Activated CD4-positive, alpha-beta T cell treated with anti-CD3 and anti-CD28 coated beads, Interleukin-2, amount 10 ng/mL, durations not matched to agents 7 days and 5 days (primary cell): ENCODE measurements around the gene MED10. TPM values are rescaled to one million over a fixed set of nuclear protein-coding genes. Genes with fewer than 3 reads are reported as not detected.

Experiments used
- CTCF ChIA-PET: fragments of 350-600 bp; sonication (Branson Sonifier 250); formaldehyde crosslinking; loops from one replicate; lab custom pipeline; 2021; ENCODE audit warnings: antibody characterized with exemption; lab: Charles Lee
- POLR2A ChIA-PET: fragments of 350-600 bp; sonication (Branson Sonifier 250); formaldehyde crosslinking; loops from one replicate; lab custom pipeline; 2021; ENCODE audit warnings: antibody characterized with exemption; lab: Charles Lee
- DNase-seq: peaks from one replicate; pipeline ENCODE4 v3.0.0-alpha.2; 2020
- H3K27ac Mint-ChIP-seq: one replicate; pipeline ENCODE4 v1.8.0; 2021; ENCODE audit warnings: mild to moderate bottlenecking, moderate library complexity, mixed read lengths
- H3K27me3 Mint-ChIP-seq: one replicate; pipeline ENCODE4 v1.8.0; 2021; ENCODE audit warnings: mixed read lengths
- H3K36me3 Mint-ChIP-seq: one replicate; pipeline ENCODE4 v1.8.0; 2021; ENCODE audit warnings: low read depth, mixed read lengths
- H3K4me1 Mint-ChIP-seq: one replicate; pipeline ENCODE4 v1.8.0; 2021; ENCODE audit warnings: mixed read lengths
- H3K4me3 Mint-ChIP-seq: one replicate; pipeline ENCODE4 v1.8.0; 2021; ENCODE audit warnings: mild to moderate bottlenecking, moderate library complexity, mixed read lengths
- H3K9me3 Mint-ChIP-seq: one replicate; pipeline ENCODE4 v1.8.0; 2021; ENCODE audit warnings: mixed read lengths
- total RNA-seq, 2 experiments: library from RNA; stranded (reverse); gene quantifications; one replicate each; pipeline ENCODE4 v1.2.3, GENCODE V29; 2021

Gene MED10
- total RNA-seq, 2 experiments from 2014 or later = 52.7 to 53.9 TPM

DNA sequence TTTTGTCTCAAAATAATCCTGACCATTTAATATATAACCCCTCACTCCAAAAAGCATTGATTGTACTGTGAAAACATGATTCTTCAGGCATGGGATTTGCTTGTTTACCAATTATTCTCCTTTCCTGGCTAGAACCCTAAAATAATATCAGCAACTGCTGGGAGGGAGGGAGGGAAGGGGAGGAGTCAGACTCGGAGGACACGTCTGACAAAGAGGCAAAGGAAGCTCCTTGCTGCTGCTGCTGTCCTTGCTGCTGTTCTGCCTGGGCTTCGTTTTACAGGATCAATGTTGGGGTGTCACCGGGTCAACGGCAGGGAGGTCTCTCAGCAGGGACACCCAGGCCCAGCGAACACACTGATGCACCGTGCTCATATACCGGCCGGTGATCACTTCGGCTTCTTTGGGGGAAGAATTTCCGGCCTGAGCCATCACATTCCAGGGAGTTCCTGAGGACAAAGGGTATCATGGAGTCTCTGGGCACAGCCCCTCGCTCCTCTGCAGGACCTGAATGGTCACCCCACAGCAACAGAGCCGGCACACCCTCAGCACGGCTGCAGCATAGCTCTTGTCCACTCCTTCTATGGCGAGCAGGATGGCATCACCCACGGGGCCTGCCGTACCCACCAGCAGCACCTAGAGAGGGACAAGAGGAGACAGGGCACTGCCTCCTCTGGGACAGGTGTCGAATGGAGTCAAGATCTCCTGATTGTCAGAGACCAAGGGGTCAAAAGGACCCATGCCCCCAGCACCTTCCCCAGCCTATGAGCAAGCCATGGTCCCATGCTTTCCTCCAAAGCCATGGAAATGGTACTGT, 27.9 kb downstream of the MED10 start:
- Mint-ChIP-seq H3K36me3 (no peaks in the 10 kb centered on the region), H3K27me3 (no peaks in the 10 kb centered on the region), H3K4me1 (peaks cover 4% of the 10 kb centered on the region), H3K9me3 (no peaks in the 10 kb centered on the region), H3K4me3 (no peak overlapping the region), H3K27ac (no peak overlapping the region)
- no peak for DNase-seq
- ChIA-PET POLR2A (no interaction called here), CTCF (no interaction called here)

DNA sequence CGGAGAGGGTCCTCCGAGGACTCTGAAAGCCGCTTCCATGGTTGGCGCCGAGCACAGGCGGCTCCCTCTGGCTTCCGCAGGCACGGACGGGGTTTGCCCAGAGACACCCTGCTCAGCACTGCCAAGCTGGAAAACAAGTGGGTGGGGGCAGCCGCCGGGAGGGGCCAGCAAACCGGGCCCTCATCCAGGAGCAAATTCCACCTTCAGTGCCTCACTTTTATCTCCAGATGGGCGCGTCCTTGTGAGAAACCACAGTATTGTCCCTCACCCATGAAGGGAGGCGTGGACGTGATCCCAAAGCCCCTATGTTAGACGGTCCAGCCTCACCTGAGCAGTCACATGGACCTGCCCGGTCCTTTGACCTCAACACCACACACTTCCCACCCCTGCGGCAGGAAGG, 29.0 kb downstream of the MED10 start:
- POLR2A ChIA-PET = no interaction called here
- H3K27me3 Mint-ChIP-seq = no peaks in the 10 kb centered on the region
- CTCF ChIA-PET = no interaction called here
- DNase-seq = no peak
- no peaks in the 10 kb centered on the region for H3K36me3 Mint-ChIP-seq
- peaks cover 4% of the 10 kb centered on the region for H3K4me1 Mint-ChIP-seq
- H3K9me3 Mint-ChIP-seq = no peaks in the 10 kb centered on the region
- no peak overlapping the region for H3K27ac Mint-ChIP-seq
- no peak overlapping the region for H3K4me3 Mint-ChIP-seq

DNA sequence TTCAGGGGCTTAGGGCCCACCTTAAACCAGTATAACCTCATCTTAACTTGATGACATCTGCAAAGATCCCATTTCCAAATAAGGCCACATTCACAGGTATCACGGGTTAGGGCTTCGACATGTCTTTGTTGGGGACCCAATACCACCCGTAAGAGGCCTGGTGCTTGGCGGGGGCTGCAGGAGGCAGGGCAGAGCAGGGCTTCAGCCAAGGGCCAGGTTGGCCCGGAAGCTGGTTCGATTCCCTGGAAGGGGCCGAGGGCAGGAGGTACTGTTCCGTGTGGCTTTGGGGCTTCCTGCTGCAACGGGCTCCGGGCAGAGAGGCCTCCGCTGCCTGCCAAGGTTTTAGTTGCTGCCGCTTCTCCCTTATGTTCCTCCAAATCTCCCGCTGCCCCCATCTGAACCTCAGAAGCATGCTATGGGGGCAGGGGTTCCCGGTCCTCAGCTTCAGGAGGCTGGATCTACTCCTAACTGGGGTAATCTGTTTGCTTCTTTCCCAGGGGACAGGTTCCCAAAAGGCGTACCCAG, 29.8 kb downstream of the MED10 start:
- no peak overlapping the region for H3K4me3 Mint-ChIP-seq

DNA sequence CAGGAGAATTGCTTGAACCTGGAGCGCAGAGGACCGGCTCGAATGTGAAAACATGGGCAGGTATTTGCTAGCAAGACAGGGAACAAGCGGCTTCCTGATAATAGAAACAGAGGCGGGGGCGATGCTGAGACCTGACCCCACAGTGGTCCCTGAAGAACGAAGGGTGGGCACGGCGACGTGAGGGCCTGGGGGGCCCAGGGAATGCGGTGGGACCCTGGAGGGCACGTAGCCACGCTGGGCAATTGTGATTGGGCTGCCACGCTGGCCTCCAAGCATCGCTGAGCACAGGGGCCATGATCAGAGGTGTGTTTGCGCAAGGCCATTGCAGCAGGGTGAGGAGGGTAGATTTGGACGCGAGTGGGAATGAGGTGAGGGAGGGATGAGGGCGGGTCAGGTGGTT, 30.7 kb downstream of the MED10 start:
- no peak overlapping the region for H3K27ac Mint-ChIP-seq
- H3K4me3 Mint-ChIP-seq = no peak overlapping the region
- H3K36me3 Mint-ChIP-seq = no peaks in the 10 kb centered on the region
- no peaks in the 10 kb centered on the region for H3K9me3 Mint-ChIP-seq
- DNase-seq = no peak
- ChIA-PET CTCF (no interaction called here), POLR2A (no interaction called here)
- H3K4me1 Mint-ChIP-seq = peaks cover 4% of the 10 kb centered on the region
- no peaks in the 10 kb centered on the region for H3K27me3 Mint-ChIP-seq

More for the DNA sequence above, 29.8 kb downstream of the MED10 start:
- no peaks in the 10 kb centered on the region for H3K27me3 Mint-ChIP-seq
- H3K9me3 Mint-ChIP-seq = no peaks in the 10 kb centered on the region
- H3K4me1 Mint-ChIP-seq = peaks cover 4% of the 10 kb centered on the region
- POLR2A ChIA-PET = no interaction called here
- CTCF ChIA-PET = interaction anchor here (0.9 kb wide), 1 partner anchor 12 kb away, joined by 3 read pairs; no protein-coding TSS in a partner anchor
- no peak for DNase-seq
- no peak overlapping the region for H3K27ac Mint-ChIP-seq
- no peaks in the 10 kb centered on the region for H3K36me3 Mint-ChIP-seq

DNA sequence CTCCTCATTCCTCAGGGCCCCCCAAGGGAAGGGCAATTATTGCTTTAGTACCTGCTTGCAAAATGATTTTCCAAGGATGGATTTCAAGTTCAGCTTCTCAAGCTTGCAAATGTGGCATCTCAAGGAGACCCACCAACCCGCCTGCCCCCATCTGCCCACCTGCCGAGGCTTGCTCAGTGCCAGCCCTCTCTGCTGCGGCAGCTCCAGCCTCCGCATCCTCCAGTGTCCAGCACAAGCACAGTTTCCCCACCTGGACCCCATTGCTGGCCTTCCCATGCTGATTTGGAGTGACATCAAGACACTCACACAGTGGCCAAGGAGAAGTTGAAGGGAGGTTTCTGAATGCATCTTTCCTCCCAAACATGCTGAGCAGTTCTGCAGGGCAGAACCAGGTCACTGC, 31.2 kb downstream of the MED10 start:
- H3K4me1 Mint-ChIP-seq = peaks cover 2% of the 10 kb centered on the region
- H3K4me3 Mint-ChIP-seq = no peak overlapping the region
- DNase-seq = no peak
- H3K36me3 Mint-ChIP-seq = no peaks in the 10 kb centered on the region
- no peaks in the 10 kb centered on the region for H3K27me3 Mint-ChIP-seq
- ChIA-PET POLR2A (no interaction called here), CTCF (no interaction called here)
- H3K27ac Mint-ChIP-seq = no peak overlapping the region
- H3K9me3 Mint-ChIP-seq = no peaks in the 10 kb centered on the region

DNA sequence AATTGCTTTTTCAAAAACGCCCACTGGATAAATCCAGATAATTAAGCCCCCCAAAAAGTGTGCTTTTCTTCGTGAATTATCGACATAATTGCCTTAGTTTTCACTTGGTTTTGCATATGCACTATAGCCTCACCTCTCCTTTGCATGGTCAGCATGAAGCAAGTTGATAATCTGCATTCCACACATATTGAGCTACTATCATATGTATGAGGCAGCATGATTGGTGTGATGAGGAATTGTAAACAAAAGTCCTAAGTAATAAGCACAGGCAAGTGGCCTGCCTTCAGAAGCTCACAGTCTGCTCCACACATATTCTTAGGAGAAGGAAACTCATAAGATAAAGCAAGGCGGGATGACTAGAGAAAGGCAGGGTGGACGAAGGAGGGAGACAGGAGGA, 33.8 kb downstream of the MED10 start:
- Mint-ChIP-seq H3K4me3 (no peak overlapping the region), H3K4me1 (no peaks in the 10 kb centered on the region), H3K36me3 (no peaks in the 10 kb centered on the region), H3K9me3 (no peaks in the 10 kb centered on the region), H3K27me3 (no peaks in the 10 kb centered on the region), H3K27ac (no peak overlapping the region)
- ChIA-PET CTCF (no interaction called here), POLR2A (no interaction called here)
- DNase-seq = no peak

DNA sequence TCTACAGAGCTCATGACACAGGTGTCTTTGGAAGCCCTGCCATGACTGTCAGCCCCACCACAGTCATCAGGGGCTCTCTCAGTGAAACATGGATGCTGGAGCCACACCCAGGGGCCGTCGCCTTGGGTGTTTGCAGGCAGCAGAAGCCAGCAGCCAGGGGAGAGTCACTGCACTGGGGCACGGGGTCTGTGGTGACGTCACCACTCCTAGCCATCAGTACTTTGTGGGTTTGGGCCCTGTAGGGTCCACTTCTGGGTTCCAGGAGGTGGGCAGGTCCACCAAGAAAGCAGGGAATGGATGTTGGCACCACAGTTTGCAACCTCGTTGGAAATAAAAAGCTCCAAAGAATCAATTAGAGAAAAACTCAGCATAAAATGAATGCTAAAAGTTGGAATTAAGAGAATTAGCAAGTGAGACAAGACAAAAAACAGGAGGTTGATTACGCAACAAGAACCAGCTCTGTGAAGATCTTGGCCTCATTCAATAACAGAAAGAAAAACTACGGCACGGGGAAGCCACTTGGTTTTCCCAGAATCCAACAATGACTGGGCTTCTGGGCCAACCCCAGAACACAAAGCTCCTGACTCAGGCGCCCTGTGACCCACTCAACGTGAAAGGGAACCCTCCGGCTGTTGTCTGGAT, 34.3 kb downstream of the MED10 start:
- DNase-seq = no peak
- no peaks in the 10 kb centered on the region for H3K36me3 Mint-ChIP-seq
- CTCF ChIA-PET = interaction anchor here (1.7 kb wide), 1 partner anchor 11 kb away, joined by 4 read pairs; no protein-coding TSS in a partner anchor
- no peak overlapping the region for H3K27ac Mint-ChIP-seq
- no peak overlapping the region for H3K4me3 Mint-ChIP-seq
- no peaks in the 10 kb centered on the region for H3K4me1 Mint-ChIP-seq
- POLR2A ChIA-PET = no interaction called here
- H3K27me3 Mint-ChIP-seq = no peaks in the 10 kb centered on the region
- no peaks in the 10 kb centered on the region for H3K9me3 Mint-ChIP-seq

DNA sequence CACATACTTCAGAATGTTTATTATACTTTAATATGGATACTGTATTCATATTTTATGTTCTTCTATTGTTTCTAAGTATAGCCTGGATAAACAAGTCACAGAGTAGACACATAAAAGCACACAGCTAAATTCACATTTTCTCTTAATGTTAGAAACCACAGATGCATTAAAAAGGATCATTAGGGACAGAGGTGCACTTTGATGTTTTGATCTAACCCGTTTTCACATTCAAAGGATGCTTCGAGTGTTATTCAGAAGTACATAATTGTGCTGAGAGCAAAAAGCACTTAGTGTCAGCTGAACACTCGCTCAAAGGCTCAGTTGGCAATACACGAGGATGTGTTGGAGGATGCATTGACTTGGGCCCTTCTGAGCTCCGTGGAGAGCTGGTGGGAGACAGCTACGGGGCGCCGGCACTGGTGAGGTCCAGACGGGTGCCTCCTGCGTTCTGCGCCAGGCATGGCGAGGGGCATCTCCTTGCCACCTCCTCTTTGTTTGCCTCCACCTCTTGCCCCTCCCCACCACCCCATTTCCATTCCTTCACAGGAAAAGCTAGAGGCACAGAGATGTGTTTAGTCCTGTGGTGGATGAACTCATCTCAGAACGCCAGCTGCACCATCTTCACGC, 35.5 kb downstream of the MED10 start:
- no peaks in the 10 kb centered on the region for H3K9me3 Mint-ChIP-seq
- DNase-seq = no peak
- no peak overlapping the region for H3K27ac Mint-ChIP-seq
- no peak overlapping the region for H3K4me3 Mint-ChIP-seq
- H3K4me1 Mint-ChIP-seq = no peaks in the 10 kb centered on the region
- H3K36me3 Mint-ChIP-seq = no peaks in the 10 kb centered on the region
- H3K27me3 Mint-ChIP-seq = no peaks in the 10 kb centered on the region
- POLR2A ChIA-PET = no interaction called here
- CTCF ChIA-PET = interaction anchor here (1.7 kb wide), 1 partner anchor 13 kb away, joined by 4 read pairs; no protein-coding TSS in a partner anchor

DNA sequence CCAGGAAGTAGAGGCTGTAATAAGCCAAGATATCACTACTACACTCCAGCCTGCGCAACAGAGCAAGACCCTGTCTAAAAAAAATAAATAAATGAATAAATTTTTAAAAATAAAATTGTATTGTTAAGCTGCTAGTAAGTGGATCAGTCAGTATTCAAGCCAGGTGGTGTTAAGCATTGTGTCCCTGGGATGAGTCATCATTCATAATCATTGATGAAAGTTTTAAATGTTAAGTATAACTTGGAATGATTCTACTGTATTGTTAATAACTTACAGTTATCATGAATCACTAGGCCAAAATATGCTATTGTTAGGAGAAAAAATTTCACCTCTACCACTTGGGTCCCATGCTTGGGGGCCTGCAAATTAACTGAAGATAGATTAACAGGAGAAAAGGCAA, 38.2 kb downstream of the MED10 start:
- H3K27me3 Mint-ChIP-seq = no peaks in the 10 kb centered on the region
- ChIA-PET CTCF (no interaction called here), POLR2A (no interaction called here)
- no peak for DNase-seq
- no peaks in the 10 kb centered on the region for H3K4me1 Mint-ChIP-seq
- H3K9me3 Mint-ChIP-seq = no peaks in the 10 kb centered on the region
- H3K36me3 Mint-ChIP-seq = no peaks in the 10 kb centered on the region
- H3K27ac Mint-ChIP-seq = no peak overlapping the region
- H3K4me3 Mint-ChIP-seq = no peak overlapping the region

DNA sequence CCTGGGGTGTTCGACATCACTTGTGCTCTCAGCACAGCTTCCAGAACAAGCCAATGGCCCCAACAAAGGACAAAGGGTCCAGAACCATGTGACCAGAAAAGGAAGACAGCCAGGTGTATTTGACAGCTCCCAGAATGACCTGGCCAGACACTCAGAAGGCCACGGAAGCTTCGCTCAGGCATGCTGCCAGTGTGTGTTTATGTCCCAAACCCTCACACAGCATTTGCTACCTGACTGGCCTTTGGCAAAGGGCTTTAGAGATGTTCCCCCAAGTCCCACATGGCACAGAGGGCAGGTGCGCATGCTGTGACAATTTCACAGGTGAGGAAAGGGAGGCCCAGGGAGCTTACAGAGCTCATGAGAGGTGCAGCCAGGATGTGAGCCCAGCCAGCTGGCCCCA, 39.5 kb downstream of the MED10 start:
- ChIA-PET POLR2A (no interaction called here), CTCF (interaction anchor here (0.9 kb wide), 1 partner anchor 373 kb away, joined by 3 read pairs; no protein-coding TSS in a partner anchor)
- H3K36me3 Mint-ChIP-seq = no peaks in the 10 kb centered on the region
- DNase-seq = no peak
- H3K27me3 Mint-ChIP-seq = no peaks in the 10 kb centered on the region
- no peak overlapping the region for H3K4me3 Mint-ChIP-seq
- no peak overlapping the region for H3K27ac Mint-ChIP-seq
- no peaks in the 10 kb centered on the region for H3K9me3 Mint-ChIP-seq
- no peaks in the 10 kb centered on the region for H3K4me1 Mint-ChIP-seq

DNA sequence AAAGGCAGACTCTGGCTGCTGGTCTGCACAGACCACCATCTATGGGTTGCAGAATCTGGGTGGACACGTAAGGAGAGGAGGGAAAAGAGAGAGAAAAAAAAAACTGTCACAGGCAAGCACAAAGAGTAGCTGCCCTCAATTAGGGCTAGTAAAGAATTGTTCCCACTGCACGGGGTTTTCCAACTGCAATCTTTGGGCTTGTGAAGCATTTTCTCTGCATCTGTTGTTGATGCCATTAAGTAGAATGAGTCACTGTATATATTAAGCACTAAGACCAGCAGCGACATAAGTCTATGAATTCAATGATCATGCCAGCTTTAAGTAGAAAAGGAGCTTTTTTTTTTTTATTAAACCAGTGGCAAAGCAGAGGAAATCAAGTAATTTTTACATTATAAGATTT, 40.2 kb downstream of the MED10 start:
- H3K9me3 Mint-ChIP-seq = no peaks in the 10 kb centered on the region
- no peak overlapping the region for H3K4me3 Mint-ChIP-seq
- ChIA-PET POLR2A (no interaction called here), CTCF (interaction anchor here (0.6 kb wide), 1 partner anchor 468 kb away, joined by 6 read pairs; no protein-coding TSS in a partner anchor)
- H3K27me3 Mint-ChIP-seq = no peaks in the 10 kb centered on the region
- H3K4me1 Mint-ChIP-seq = no peaks in the 10 kb centered on the region
- H3K27ac Mint-ChIP-seq = no peak overlapping the region
- DNase-seq = no peak
- H3K36me3 Mint-ChIP-seq = no peaks in the 10 kb centered on the region

DNA sequence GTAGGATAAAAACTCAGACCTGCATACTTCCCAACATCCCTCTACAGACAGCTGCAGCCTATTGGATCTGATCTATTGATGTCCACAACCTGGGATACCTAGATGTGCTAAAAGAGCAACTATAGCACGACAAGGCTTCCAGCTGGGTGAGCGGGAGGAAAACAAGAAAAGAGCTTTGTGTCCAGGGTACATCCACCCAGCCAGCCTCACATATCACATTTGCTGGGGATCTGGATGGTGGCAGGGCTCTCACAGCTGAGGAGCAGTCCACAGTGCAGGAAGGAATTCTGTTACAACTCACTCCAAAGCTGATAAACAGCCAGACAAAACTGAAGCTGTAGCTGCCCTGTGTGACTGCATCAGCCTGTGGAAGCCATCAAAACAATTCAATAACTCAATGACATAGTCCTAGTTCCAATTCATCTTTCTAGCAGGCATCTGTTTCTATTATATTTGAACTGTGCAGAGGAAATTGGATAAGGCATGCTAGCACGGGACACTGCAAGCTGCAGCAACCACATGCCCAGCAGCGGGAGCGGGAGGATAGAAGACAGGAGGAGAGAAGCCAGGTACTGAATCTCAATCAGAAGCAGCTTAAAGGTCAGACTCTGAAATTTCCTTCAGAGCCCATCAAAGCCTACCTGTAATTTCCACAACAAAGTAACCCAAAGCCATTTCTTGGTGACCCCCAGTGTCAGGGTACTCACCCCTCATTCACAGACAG, 45.0 kb downstream of the MED10 start:
- ChIA-PET CTCF (interaction anchor here (0.6 kb wide), 1 partner anchor 1439 kb away, joined by 3 read pairs; no protein-coding TSS in a partner anchor), POLR2A (no interaction called here)
- no peaks in the 10 kb centered on the region for H3K36me3 Mint-ChIP-seq
- H3K4me1 Mint-ChIP-seq = no peaks in the 10 kb centered on the region
- H3K27ac Mint-ChIP-seq = no peak overlapping the region
- no peak overlapping the region for H3K4me3 Mint-ChIP-seq
- no peak for DNase-seq
- no peaks in the 10 kb centered on the region for H3K27me3 Mint-ChIP-seq
- H3K9me3 Mint-ChIP-seq = peaks cover 12% of the 10 kb centered on the region
